ENCODE data around the gene PRTG.
"Not testable (repeated sequence)": the region's sequence is repeated elsewhere in the genome, so short reads cannot be mapped to it uniquely, and the experiment has no call there.

Gene PRTG

DNA sequence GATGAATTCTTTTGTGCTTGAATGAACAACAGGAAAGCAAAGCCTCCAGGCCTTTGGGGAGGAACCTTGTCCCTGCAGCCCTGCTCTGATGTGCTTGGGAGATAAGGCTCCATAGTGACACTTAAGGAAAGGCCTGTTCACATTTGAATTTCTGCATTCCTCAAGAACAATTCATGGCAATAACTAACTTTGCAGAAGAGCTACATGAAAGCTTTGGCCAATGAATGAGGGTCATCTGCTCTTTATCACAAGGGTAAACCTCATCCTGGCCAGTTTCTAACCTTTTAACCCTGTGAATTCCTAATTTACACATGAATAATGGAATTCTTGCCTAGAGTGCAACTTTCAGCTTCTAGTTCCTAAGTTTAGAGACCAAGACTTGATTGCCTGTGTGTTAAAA lies 5.6 kb downstream of the PRTG start:
- no peak for TF ChIP-seq ZFX (IDR thresholded peaks at IDR 0.05; ENCODE audit: borderline replicate concordance)
- TF ChIP-seq, protein P1, sequence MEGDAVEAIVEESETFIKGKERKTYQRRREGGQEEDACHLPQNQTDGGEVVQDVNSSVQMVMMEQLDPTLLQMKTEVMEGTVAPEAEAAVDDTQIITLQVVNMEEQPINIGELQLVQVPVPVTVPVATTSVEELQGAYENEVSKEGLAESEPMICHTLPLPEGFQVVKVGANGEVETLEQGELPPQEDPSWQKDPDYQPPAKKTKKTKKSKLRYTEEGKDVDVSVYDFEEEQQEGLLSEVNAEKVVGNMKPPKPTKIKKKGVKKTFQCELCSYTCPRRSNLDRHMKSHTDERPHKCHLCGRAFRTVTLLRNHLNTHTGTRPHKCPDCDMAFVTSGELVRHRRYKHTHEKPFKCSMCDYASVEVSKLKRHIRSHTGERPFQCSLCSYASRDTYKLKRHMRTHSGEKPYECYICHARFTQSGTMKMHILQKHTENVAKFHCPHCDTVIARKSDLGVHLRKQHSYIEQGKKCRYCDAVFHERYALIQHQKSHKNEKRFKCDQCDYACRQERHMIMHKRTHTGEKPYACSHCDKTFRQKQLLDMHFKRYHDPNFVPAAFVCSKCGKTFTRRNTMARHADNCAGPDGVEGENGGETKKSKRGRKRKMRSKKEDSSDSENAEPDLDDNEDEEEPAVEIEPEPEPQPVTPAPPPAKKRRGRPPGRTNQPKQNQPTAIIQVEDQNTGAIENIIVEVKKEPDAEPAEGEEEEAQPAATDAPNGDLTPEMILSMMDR (IDR thresholded peaks at IDR 0.05) = no peak
- no peak overlapping the region for H3K27ac ChIP-seq

DNA sequence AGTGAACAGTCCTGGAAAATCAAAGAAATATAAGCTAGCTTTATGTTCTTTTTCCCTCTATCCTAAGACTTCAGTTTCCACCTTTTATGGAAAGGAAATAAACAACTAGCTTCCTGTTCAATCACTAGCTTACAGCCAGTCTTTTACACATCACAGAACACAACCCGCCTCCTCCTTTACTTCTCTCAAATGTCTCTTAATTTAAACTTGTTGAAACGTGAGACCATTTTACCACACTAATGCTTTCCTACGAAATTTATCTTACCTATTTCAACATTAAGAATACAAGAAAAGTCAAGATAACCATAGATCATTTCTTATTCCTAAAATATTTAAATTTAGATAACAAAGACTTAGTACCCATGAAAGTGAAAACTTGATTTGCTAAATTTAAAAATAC lies 6.2 kb downstream of the PRTG start:
- TF ChIP-seq, protein P1 (IDR thresholded peaks at IDR 0.05) = no peak
- TF ChIP-seq ZFX (IDR thresholded peaks at IDR 0.05; ENCODE audit: borderline replicate concordance) = no peak
- no peak overlapping the region for H3K27ac ChIP-seq

DNA sequence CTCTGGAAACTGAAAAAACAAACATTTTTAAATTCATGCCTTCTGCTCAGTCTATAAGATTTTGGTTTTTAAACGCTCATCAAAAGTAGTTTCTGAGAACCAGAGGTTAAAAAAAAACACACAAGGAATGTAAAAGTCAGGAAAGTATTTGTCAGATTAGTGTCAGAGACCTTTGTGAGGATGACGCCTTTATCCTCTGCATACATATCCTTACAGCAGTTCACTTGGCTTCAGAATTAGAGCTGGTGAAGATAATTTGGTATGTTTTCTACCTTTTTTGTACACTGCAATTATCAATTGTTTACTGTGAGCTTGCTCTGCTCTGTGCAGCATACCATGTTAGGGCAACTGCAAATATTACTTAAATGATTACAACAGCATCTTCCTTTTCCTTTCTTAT lies 8.3 kb downstream of the PRTG start:
- no peak overlapping the region for H3K27ac ChIP-seq
- TF ChIP-seq, protein P1 (IDR thresholded peaks at IDR 0.05) = no peak
- no peak for TF ChIP-seq ZFX (IDR thresholded peaks at IDR 0.05; ENCODE audit: borderline replicate concordance)

DNA sequence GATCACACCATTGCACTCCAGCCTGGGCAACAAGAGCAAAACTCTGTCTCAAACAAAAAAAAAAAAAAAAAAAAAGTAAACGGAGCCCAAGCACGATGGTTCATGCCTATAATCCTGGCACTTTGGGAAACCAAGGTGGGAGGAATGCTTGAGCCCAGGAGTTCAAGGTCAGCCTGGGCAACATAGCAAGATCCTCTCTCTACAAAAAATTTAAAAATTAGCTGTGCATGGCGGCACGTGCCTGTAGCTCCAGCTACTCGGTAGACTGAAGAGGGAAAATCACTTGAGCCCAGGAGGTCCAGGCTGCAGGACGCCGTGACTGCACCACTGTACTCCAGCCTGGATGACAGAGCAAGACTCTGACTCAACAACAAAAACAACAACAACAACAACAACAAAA lies 9.5 kb downstream of the PRTG start:
- H3K27ac ChIP-seq = not testable (repeated sequence)

DNA sequence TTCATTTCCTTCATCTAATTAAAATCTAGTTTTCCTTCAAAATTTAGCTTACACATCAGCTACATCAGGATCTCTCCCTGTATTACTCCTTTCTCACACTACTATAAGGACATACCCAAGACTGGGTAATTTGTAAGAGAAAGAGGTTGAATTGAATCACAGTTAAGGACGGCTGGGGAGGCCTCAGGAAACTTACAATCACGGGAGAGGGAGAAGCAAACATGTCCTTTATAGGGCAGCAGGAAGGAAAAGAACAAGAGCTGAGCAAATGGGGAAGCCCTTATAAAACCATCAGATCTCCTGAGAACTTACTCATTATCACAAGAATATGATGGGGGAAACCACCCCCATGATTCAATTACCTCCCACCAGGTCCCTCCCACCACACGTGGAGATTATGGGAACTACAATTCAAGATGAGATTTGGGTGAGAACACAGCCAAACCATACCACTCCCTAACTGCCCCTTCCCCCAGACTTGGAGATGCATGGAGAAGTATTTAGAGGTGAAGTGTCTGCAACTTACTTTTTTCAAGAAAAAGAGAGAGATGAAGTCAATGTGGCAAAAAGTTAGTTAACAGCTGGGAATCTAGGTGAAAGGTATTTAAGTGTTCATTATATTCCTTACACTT lies 21.3 kb downstream of the PRTG start:
- H3K27ac ChIP-seq = no peak overlapping the region
- TF ChIP-seq, protein P1 (IDR thresholded peaks at IDR 0.05) = no peak
- no peak for TF ChIP-seq ZFX (IDR thresholded peaks at IDR 0.05; ENCODE audit: borderline replicate concordance)

DNA sequence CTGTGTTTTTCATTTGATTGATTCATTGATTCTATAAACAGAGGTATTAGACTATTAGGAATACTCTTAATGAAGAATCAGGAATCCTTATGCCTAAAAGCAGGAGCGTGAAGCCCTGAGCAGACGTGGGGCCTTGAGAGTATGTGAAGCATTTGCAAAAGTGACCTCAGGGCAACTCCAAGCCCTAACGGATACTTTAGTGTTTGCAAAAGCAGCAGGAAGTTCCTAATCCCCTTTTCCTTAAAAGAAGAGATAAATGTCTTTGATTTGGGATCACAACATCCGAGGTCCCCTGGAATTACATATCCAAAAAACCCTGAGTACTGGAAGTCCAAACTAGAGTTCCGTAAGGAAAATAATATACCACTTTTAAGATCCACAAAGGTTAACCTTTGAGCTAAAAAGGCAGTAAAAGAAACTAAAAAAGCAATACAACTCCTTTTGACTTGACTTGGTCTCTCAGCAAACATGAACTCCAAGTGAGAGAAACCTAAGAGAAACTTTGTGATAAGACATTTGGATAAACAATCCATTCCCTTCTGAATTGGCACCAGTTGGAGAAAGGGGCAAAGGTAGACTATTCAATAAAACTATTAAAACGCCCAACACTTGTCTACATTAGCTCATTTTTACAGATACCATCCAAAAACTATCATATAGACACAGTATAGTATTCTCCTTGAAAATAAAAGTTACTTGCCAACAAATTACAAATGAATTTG lies 27.4 kb downstream of the PRTG start:
- no peak overlapping the region for H3K27ac ChIP-seq
- no peak for TF ChIP-seq ZFX (IDR thresholded peaks at IDR 0.05; ENCODE audit: borderline replicate concordance)

DNA sequence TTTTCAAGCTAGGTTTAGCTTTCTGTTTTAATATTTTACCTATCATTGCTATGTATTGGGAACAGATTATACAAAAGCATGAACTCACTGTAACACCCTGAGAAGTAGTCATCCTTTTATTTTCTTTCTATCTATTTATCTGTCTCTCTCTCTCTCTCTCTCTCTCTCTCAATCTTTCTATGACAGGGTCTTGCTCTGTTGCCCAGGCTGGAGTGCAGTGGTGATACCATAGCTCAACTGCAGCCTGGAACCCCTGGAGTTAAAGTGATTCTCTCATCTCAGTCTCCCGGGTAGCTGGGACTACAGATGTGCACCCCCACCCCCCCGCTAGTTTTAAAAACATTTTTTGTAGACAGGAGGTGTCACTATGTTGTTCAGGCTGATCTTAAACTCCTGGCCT lies 28.9 kb downstream of the PRTG start:
- H3K27ac ChIP-seq = no peak overlapping the region
- TF ChIP-seq, protein P1 (IDR thresholded peaks at IDR 0.05) = no peak
- TF ChIP-seq ZFX (IDR thresholded peaks at IDR 0.05; ENCODE audit: borderline replicate concordance) = no peak

DNA sequence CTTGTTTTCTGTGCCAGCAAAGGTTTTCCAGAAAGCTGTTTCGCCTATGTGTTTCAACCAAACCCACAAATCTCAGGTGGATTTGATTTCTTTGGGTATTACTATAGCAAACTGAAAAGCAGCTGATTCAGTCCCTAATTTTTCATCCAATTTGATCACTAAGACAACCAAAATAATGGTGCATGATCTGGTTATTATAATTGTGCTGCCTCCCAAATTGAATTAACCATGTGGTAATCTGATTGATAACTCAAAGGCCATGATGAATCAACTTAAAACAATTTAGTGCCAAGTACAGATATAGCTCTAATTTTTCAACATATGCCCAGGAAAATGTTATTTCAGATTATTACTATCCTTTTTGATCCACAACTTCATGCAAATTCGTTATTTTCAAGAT lies 30.6 kb downstream of the PRTG start:
- TF ChIP-seq, protein P1 (IDR thresholded peaks at IDR 0.05) = no peak
- TF ChIP-seq ZFX (IDR thresholded peaks at IDR 0.05; ENCODE audit: borderline replicate concordance) = no peak
- H3K27ac ChIP-seq = no peak overlapping the region
